Superior temporal gyrus (tissue), 1 donor: ENCODE results near the gene APBB2.
"Not testable (repeated sequence)": the region's sequence is repeated elsewhere in the genome, so short reads cannot be mapped to it uniquely, and the experiment has no call there.

Source experiments
- DNase-seq: peaks from one replicate; pipeline ENCODE4 v3.0.0-alpha.2; 2016; ENCODE audit errors: extremely low spot score

Gene APBB2

GRCh38 chr4:41158274-41158673 is 56.1 kb downstream of the APBB2 start:
- DNase-seq, result no peak

GRCh38 chr4:41157009-41157408 is 57.3 kb downstream of the APBB2 start:
- DNase-seq, result no peak

- no peak for DNase-seq
Measured at GRCh38 chr4:41156574-41156973, 57.8 kb downstream of the APBB2 start.

GRCh38 chr4:41155194-41155830 is 59.0 kb downstream of the APBB2 start:
- no peak for DNase-seq

DNA sequence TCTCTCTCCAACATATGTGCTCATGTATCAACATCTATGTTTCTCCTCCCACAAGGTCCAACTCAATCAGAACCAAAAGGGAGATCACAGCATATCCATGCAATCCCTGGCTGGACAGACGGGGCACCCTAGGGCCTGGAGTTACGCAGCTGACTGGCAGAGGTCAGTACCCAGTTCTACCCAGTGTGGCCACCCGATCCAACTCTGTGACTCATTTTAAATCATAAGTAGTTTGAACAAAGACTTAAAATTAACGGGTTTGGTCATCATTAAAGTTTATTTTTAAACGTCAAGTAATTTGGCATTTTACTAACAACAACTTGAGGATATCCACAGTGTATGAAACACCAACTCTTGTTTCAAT is 59.5 kb downstream of the APBB2 start:
- DNase-seq, result no peak

DNA sequence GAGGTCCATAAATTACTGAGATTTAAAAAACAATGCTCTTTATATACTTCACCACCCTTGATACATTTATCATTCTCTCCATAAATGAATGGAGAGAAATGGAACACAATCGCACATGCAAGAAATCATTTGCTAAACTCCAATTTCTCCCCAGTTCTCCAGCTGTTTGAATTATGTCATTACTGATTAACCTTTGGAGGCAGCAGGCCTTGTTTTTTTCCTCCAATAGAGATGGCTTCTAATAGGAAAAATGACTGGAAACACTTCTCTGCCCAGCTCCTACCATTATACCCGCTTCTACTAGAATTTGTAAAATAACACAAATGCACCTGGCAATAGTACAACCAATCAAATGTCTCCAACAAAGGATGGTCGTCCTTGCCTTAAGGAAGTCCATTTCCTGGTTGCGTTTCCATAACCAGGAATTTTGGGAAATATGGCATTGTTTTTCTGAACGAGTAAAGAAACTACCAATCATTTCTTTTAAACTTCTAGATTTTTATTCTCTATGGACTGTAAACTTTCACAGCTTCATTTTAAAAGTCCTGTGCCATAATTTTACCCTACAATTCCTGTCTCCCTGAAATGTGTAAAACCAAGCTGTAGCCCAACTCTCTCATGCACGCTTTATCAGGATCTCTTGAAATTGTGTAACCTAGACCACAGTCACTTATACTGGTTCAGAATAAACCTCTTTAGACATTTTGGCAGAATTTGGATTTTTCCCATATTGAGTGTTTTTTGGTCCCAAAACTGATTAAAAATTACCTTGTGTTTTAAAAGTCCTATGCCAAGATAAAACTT is 60.1 kb downstream of the APBB2 start:
- no peak for DNase-seq

GRCh38 chr4:41150401-41150800 is 63.9 kb downstream of the APBB2 start:
- no peak for DNase-seq

GRCh38 chr4:41149568-41149967 is 64.8 kb downstream of the APBB2 start:
- DNase-seq, result not testable (repeated sequence)

- DNase-seq, result no peak
Measured at GRCh38 chr4:41148931-41149330, 65.4 kb downstream of the APBB2 start.

DNA sequence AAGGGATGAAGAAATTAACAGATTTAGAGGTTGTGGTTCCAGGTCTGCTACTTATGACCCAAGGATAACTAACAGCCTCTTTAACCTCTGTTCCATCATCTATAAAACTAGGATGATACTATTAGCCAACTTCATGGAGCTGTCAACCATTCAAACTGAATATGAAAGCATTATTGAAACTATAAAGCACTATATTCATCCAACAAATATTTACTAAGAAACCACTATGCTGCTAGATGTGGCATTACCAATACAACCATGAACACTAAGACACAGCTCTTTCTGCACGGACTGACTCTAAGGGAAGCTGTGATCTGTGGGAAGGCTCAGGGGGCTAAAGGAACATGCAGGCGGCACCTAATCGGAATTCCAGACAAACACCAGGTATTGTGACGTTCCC is 66.0 kb downstream of the APBB2 start:
- no peak for DNase-seq

DNA sequence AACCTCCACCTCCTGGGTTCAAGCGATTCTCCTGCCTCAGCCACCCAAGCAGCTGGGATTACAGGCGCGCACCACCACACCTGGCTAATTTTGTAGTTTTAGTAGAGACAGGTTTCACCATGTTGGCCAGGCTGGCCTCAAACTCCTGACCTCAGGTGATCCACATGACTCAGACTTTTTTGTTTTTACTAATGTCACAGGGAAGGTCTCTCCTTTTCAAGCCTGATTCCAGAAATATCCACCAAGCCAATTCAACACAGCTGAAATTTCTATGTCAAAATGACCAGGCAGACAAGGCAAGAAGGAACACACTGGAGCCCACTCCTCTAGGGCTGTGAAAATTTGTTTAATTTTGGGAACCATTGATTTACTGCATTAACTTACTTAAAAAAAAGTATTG is 66.8 kb downstream of the APBB2 start:
- not testable (repeated sequence) for DNase-seq

DNA sequence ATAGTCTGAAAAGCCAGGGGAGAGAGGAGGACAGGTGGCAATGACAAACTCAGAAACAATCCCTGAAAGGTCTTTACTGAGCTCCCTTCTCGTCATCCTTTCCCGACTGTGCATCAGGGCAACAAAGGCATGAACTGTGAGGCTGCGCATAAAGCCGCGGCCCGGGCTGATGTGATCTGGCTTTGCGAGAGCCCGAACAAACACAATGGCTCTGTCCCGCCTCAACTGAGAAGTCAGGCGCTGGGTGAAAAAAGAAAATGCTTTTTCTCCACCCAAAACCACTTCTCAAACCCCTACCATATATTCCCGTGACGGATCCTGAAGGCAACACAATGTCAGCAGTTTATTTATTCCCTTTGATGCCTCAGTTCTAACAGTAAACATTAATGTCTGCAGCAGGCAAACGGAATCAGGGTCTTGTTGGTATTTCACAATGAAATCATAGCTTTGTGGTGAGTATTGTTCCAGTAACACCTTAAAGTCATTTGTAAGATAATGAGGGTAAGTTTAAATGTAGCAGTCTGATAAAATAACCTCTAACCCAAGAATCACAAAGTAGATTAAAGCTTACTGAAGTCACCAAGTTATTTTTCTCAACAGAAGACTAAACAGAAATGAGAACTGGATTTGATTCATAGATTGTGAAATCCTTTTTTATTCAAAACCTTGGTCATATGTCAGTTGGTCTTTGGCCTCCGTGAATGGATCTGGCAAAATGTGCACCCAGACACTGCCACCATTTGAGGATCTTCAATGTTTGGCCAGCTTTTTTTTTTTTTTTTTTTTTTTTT is 67.4 kb downstream of the APBB2 start:
- DNase-seq, result peak; percentile 93

- no peak for DNase-seq
Measured at GRCh38 chr4:41146196-41146595, 68.1 kb downstream of the APBB2 start.

GRCh38 chr4:41145571-41146078 is 68.7 kb downstream of the APBB2 start:
- peak; percentile 84 for DNase-seq

- no peak for DNase-seq
Measured at GRCh38 chr4:41144812-41145211, 69.5 kb downstream of the APBB2 start.

DNA sequence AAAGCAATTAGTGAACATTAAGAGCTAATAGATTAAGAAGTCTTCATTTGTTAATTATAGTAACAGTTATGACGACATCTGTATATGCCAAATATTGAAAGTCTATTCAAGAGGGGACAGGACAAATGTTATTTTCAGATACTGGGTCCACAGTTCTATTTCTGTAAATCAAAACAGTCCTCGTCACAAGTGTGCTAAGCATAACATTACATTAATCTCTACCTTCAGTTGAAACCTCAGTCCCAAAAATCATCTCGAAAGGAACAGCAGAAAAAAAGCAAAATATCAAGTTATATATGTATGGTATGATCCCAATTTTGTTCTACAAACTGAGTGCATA is 70.3 kb downstream of the APBB2 start:
- no peak for DNase-seq

DNA sequence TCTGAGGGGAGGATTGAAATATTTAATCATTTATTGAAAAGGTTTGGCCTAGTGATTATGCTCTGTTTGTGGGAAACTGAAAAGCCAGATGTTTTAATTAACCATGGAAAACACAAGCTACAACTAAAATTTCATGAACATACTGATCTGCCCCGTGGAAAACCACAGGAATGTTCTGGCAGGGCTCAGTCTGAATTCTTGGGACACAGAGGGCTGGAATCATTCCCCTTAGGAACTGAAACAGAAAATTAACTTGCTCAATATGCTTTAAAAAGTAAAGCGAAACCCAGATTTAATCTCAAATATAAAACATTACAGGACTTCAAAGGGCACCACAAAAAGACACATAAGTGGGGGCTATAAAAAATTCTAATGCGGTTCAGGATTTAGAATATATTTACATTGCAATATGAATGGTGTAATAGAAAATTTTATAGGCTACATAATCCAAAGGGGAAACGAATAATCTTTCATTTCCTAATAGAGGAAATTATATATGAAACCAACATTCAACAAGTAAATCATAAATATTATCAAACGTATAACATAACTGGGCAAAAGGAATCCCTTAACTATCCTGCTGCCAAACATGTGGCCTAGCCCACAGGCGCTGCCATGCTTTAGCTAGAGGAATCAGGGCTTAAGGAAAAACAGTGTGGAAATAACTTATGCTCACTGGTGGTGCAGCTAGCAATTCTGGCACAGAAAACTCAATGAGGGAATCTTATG is 70.9 kb downstream of the APBB2 start:
- no peak for DNase-seq

DNA sequence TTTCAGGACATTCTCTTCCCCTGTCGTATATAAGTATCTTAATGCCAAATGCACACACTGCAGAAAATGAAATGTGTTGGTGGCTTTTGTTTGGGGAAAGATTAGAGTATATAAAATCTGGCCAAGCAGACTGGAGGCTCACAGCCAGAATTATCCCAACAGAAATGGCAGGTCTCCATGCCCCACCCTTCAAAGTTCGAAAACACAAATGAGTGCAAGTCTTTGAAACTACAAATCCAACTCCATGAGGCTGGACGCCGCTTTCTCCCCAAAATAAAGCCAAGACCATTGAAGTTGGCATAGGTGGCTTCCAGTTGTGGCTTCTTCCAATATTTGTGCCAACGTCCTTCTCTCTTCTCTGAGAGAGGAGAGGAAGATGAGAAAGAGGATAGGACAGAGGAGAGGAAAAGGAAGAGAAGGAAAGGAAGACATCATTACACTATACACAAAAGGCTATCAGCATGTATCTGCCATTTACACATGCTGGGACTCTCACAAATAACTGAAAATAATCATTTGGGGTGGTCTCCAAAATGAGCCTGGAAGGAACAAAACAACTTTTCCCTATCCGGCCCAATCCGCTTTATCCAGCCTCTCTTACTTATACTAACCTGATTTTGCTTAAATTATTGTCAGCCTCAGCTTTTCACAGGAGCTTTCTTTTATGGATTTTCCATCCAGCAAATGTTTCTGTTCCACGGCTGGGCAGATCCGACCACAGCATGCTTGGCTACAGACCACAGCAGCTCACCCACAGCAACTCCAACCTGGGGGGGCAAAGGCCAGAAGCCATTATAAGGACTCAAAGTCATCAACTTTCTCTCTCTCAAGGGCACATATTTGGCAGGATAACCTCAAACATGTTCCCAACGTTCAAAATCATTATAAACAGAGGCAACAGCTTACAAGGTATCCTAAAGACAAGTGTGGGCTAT is 71.7 kb downstream of the APBB2 start:
- DNase-seq, result no peak

DNA sequence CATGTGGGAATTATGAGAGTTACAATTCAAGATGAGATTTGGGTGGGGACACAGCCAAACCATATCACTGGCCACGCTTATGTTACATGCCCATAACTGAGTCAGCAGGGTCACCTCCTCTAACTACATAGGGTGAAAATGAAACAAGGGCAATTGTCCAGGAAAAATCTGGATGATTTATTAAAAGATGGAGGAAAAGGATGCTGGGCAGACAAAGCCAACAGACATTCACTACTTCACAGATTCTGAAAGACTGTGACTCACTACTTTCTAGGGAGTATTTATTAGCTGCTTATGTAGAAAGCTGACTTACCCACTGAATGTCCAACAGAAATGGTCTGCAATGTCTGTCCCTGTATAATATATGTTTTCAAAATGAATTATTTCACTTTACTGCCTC is 72.4 kb downstream of the APBB2 start:
- DNase-seq, result no peak

DNA sequence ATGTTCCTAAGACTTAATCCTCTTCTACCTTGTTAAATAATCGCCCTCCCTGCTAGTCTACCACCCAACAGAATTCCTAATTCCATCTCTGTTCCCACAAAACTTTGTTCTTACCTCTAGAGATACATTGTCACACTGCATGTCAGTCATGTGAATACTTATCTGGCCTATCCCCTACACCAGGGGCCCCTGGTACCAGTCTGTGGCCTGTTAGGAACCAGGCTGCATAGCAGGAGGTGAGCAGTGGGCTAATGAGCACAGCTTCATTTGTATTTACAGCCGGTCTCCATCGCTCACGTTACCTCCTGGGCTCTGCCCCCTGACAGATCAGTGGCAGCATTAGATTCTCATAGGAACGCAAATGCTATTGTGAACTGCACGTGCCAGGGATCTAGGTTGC is 73.9 kb downstream of the APBB2 start:
- DNase-seq, result no peak

DNA sequence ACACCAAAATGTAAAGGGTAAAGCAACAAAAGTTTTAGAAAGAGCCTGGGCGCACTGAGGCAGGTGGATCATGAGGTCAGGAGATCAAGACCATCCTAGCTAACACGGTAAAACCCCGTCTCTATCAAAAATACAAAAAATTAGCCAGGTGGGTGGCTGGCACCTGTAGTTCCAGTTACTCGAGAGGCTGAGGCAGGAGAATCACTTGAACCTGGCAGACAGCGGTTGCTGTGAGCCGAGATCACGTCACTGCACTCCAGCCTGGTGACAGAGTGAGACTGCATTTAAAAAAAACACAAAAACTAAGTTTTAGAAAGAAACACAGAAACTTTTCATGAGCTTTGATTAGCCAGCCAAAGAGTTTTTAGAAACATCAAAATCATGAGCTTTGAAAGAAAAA is 76.5 kb downstream of the APBB2 start:
- DNase-seq, result no peak
